Hematopoietic multipotent progenitor cell treated with erythropoietin and hydrocortisone succinate and interleukin-3 and kit ligand, for 17 days (in vitro differentiated cells): ENCODE measurements around the gene CARD14.

Experiments used
- DNase-seq: peaks from one replicate; pipeline ENCODE4 v3.0.0-alpha.2; 2015; ENCODE audit warnings: low spot score

The CARD14 gene

GRCh38 chr17:80212511-80212910, 42.7 kb downstream of the CARD14 start:
- no peak for DNase-seq

GRCh38 chr17:80212962-80213642, 43.3 kb downstream of the CARD14 start:
- no peak for DNase-seq

- DNase-seq = no peak
These were observed 43.8 kb downstream of the CARD14 start for GRCh38 chr17:80213643-80213975.

- DNase-seq = no peak
These were observed 44.4 kb downstream of the CARD14 start for GRCh38 chr17:80214012-80214877.

- no peak for DNase-seq
These were observed 45.0 kb downstream of the CARD14 start for GRCh38 chr17:80214878-80215210.

- DNase-seq = no peak
These were observed 46.9 kb downstream of the CARD14 start for GRCh38 chr17:80216473-80217456.

- DNase-seq = no peak
These were observed 48.0 kb downstream of the CARD14 start for GRCh38 chr17:80217703-80218362.

GRCh38 chr17:80218391-80218790, 48.6 kb downstream of the CARD14 start:
- DNase-seq = no peak

- no peak for DNase-seq
These were observed 49.4 kb downstream of the CARD14 start for GRCh38 chr17:80219013-80219762.

- no peak for DNase-seq
These were observed 49.9 kb downstream of the CARD14 start for GRCh38 chr17:80219763-80220053.

GRCh38 chr17:80220054-80220735, 50.4 kb downstream of the CARD14 start, which contains the start of the genes SGSH and SLC26A11:
TSS of gene SGSH (minus strand) at chr17:80220333. CDS start at chr17:80220313, 20 bp downstream.
TSS of gene SLC26A11 (plus strand) at chr17:80220427. CDS start at chr17:80221561, 1,134 bp downstream.
- no peak for DNase-seq

GRCh38 chr17:80220736-80221215, 50.9 kb downstream of the CARD14 start:
- DNase-seq = no peak

GRCh38 chr17:80221351-80222105, 51.7 kb downstream of the CARD14 start:
- no peak for DNase-seq

GRCh38 chr17:80222376-80223141, 52.7 kb downstream of the CARD14 start:
- no peak for DNase-seq

GRCh38 chr17:80223142-80223815, 53.4 kb downstream of the CARD14 start:
- no peak for DNase-seq

GRCh38 chr17:80223838-80224497, 54.1 kb downstream of the CARD14 start:
- DNase-seq = no peak

GRCh38 chr17:80224683-80225082, 54.9 kb downstream of the CARD14 start:
- no peak for DNase-seq

GRCh38 chr17:80225230-80225629, 55.4 kb downstream of the CARD14 start:
- DNase-seq = no peak
